HG03159 (cell line): ENCODE results near the gene MAP3K5.

Source experiments
- ATAC-seq: cut with Tn5 transposase; IDR thresholded peaks from one replicate; pipeline ENCODE4 v1.9.1; 2021; ENCODE audit warnings: mild to moderate bottlenecking, moderate library complexity; ENCODE audit not compliant: unreplicated experiment

MAP3K5 gene

DNA sequence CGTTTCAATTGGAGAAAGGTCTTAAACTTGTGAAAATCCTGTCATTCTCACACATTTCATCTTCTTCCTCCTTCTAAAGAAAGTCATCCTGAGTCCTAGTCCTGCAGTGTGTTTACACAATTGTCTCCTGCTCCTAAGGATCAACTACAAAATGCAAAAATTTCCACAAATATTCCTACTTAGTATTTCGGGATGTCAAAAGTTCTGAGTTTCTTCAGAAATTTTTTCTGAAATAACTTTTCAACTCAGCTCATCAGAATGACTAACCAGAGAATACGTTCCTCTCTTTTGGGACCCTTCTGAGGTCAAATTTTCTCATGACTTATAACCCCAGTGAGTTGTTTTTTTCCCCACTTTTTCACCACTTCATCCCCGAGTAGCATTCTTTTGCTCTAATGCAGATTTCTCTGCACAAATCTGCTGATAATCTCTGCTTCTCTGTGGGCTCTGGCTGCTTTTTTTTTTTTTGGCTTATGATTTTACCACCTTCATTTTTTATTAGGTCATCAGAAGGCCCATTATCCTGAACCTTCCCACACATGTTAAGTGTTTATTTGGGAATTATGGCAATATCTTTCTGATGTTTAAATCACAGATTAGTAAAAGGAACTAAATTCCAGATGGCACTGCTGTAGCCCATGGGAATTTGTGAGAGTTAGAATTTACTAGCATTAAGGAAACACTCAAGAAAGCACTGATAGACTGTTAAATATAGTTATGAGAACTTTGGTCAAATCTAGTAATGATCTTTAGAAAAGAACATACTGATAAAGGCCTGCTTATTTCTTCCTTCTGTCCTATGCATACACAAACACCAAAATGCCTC, 41.4 kb downstream of the MAP3K5 start:
- peak; percentile 31 for ATAC-seq

DNA sequence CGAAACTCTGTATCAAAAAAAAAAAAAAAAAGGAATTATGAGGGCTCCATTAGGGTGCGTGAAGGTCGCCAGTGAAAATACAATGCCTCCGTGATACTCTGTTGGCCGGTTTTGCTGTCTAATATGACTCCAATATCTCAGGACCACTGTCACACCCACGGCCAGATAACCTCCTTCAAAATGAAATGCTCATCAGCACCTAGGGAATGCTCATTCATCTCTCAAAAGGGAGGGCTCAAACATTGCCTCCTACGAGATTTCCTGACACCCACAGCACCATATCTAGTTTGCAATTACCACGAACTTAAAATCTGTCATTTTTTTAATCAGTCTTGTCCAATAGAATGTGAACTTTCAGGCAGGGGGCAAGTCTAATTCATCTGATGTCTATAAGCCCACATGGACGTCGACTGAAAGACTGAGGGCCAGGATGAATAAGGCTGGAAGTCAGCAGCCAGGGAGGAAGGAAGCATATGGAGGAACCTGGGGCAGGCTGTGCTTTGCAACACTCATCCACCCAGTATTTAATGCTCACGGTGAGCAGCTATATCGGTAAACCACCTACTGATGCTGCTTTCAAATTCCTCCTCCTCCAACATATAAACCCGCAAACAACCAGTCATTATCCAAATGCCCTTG, 42.8 kb downstream of the MAP3K5 start:
- no peak for ATAC-seq

DNA sequence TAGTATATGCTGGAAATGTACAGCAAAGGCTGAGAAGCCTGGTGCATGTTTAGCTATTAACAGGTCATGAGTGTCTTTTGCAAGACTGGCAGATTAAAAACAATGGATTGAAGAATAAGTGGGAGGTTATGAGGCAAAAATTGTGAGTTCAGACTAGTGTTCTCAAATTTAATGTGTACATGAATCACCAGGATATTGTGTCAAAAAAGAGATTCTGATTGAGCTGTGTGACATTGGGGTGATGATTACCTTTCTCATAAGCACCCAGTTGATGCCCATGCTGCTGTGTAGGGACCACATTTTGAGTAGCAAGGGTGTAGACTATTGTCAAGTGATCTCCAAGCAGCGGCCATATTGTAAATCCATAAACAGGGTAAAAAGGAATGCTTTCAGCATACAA, 44.8 kb downstream of the MAP3K5 start:
- ATAC-seq, result no peak

DNA sequence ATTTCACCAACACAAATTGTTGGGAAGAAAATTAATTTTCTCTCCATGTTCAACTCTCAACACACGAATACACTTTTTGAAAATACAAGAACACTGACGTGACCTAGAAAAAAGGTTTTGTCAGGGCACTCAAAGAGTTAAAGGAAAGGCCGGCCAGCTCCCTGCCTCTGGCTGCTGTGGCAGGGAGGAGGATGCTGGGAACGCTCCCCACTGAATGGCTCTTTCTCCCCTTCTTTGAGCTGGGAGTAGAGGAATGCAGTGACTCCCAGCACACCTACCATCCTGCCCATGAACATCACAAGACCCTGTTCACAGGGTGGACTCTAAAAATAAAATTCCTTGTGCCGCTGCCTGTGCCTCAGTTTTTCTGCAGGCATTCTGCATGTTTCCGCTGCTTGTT, 47.0 kb downstream of the MAP3K5 start:
- no peak for ATAC-seq

DNA sequence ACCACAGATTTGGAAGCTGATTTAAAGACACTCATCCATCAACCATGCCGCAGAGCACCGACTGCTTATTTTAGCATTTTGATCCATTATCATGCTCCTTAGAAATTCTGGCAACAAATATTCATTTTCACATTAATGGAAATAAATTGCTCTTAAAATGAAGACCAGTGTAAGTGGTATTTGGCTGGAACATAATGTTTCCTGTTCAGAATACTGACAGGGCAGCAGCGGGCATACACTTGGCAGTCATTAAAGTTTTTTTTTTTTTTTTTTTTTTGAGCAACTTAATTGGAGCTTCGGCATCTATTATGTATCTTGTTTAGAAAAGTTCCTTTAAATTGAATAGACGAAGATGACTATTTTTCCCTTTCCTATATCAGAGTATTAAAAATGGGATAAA, 47.4 kb downstream of the MAP3K5 start:
- ATAC-seq, result no peak

DNA sequence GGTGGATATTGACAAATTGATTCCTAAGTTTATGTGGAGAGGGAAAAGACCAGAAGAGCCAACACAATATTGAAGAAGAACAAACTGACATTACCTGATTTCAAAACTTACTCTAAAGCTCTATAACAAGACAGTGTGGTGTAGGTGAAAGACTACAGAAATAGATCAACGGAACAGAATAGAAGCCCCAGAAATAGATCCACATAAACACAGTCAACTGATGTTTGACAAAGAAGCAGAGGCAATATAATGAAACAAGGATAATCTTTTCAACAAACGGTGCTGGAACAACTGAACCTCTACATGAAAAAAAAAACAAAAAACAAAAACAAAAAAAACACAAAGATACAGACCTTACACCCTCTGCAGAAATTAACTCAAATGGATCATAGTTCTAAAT, 50.2 kb downstream of the MAP3K5 start:
- no peak for ATAC-seq

DNA sequence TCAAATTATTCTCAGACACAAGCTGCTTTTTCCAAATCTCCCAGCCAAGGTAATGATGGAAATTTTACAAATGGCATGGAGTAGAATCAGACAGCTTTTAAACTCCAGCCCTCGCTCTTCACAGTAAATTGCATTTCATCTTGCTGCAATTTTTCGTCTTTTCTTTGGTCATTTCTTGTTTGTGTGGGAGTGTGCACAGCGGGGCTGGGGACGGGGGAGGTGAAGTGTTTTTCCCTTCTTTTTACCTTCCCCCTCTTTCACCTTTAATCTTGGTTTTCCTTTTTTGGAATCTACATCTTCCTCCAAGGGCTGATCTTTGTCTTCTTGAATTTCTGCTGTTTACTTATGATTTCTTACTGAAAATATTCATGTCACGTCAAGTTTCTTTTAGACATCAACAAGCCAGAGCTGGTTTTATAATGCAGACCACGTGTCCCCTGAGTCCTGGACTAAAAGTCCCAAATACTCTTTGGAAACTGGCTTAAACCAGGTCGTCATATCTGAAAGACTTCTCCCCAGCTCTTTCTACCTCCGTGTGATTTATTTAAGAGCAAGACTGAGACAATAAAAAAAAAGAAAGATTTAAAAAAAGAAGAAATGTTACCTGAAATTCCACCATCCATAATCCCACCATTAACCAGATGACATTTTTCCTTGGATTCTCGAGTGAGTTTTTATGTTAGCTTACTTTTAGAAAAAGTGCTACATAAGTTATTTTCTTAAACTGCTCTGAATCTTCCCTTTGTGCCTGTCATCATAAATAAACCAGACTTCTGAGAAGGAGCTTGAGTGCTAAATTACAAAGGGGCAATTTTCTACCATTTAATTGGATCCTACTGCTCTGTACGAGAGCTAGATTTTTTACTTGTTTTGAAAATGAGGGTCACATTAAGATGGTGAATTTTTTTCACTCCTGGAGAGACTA, 52.0 kb downstream of the MAP3K5 start:
- no peak for ATAC-seq

DNA sequence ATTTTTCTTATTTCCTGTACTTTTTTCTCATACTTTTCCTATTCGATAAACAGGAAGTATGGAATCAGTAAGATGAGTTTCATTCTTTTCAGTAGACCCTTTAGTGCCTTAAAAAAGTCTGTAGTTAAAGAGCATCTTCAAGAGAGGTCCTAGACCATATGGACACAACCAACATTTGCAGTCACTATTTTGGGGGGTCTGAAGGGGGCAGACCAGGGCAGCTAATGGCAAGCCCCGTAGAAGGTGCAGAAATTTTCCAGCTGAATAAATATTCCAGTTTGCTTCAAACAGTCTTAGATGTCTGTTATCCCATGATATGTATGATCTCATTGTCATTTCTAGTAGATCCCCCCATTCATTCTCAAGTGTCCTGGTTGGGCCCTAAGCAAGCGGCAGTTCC, 52.8 kb downstream of the MAP3K5 start:
- ATAC-seq, result no peak

DNA sequence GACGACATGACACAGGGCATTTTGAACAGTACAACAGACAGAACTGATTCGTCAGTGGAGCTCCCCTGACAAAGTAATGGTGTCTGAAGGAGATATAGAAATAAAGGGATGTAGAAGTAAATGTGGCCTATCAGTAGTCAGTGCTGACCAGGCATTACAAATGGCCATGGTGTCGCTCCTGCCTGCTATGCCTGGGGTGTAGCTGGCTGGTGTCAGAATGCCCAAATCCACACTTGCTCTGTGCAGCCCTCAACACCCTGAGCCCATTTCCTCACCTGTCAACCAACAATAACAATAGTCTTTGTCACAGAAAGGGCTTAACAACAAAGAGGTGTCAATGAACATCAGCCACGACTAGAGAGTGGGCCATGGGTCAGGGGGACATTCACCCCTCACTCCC, 53.2 kb downstream of the MAP3K5 start:
- no peak for ATAC-seq

DNA sequence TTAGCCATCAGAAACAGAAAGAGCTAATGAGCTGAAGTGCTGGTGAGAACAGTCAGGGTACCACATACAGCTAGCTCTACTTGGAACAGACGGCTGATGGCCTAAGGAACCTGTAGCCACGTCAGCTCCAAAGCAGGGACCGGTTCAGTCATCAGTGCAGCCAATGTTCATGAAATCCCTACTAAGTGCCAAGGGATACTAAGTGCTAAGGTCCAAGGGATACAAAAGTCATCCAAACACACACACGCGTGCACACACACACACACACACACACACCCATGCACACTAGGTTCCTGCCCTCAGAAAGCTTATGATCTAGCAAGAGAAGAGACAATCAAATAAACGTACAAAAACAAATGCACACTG, 53.6 kb downstream of the MAP3K5 start:
- no peak for ATAC-seq

DNA sequence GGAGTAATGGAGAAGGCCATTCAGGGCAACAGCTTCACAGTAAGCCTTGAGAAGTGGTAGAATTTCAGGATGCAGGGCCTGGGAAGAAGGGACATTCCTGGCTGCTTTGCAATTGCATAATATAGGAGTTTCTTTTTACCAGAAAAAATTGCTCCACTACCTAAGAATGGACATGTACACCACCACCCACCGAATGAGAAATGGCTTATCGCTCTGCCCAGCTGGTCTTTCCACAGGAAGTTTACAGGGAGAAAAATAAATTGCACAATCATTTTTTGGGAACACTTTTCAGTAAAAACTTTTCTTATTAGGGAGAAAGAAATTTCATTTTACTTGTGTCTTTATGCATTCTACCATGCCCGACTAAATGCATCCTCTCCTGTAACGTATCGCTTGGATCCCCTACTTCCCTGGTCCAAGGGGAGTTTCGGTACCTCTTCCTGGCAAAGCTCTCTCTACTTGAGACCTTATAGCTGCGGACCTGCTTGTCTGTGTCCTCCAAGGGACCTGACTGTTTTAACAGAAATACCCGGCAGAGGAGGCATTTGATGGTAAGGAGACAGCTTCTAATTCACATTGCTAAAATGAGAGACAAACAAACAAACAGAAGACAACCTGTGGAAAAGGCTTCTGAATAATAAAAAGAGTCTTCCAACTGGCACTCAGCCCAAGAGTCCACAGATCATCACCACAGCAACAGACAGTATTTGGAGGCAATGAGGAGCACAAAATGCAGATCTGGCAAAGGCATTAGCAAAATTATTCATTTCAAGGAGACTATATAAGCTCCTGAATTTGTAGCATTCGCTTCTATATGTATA, 54.2 kb downstream of the MAP3K5 start:
- no peak for ATAC-seq

DNA sequence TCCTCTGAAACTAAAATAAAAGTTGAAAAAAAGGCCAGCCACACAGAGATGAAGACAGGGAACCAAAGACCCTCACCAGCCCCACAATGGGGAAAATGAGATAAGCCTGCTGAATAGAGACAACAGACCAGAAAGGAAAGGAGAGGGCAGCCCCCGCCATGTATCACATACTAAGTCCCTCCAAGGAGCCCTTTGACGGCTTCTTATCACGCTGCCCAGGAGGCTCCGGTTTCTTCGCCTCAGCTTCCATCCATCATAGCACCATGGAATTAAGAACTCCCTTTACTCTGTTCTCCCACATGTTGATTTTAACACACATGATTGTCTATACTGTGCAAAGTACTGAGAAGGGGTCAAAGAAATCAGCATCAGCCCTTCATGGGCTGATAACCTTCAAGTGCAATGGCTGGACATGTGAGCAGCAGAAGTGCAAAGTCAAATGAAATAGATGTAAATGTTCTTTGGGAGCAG, 54.9 kb downstream of the MAP3K5 start:
- ATAC-seq, result no peak

DNA sequence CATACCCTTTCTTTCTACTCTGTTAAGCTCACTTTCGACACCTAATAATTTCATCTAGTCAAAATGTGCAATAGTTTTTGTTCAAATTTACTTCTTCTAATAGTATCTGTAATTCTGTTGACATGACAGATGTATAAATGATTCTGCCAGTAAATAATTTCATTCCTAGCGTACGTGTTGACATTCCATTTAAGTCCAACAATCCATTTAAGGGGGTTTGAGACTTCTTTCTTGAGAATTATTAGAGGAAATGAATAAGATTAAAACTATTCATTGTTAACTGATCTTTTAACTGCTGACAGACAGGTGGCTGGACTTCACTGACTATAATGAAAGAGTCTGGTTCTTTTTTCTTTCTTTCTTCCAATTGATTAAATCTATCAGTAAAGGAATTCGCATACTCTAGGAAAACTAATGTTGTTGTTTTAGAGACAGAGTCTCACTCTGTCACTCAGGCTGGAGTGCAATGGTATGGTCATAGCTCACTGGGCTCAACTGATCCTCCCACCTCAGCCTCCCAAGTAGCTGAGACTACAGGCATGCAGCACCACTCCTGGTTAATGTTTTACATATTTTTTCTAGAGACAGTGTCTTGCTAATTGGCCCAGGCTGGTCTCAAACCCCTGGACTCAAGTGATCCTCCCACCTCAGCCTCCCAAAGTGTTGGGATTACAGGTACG, 55.9 kb downstream of the MAP3K5 start:
- ATAC-seq, result peak; percentile 52

DNA sequence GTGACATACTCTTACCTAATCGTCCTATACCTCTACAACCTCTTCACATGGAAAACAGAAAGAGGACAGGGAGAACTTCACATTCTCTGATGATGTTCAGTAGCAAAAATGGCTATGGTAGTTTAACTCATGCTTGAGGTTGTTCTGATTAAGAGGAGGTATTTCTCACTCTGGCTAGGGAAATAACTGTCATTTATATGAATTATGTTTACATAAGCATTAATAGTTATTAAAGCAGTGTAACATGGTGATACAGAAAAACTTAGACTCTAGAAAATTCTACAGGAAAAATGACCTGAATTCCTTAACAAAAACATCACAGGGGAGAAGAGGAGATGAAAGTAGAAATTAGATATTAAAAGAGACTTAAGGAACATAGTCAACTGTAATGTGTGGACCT, 57.3 kb downstream of the MAP3K5 start:
- no peak for ATAC-seq

DNA sequence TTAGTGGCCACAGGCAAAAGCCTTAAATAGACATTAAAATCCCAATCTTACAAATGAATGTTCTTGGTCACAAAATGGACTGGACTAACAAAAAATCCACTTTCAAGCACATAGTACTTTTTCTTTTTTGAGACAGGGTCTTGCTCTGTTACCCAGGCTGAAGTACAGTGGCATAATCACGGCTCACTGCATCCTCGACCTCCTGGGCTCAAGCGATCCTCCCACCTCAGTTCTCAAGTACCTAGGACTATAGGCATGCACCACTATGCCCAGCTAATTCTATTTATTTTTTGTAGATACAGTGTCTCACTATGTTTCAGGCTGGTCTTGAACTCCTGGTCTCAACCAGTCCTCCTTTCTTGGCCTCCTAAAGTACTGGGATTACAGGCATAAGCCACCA, 59.4 kb downstream of the MAP3K5 start:
- ATAC-seq, result no peak

DNA sequence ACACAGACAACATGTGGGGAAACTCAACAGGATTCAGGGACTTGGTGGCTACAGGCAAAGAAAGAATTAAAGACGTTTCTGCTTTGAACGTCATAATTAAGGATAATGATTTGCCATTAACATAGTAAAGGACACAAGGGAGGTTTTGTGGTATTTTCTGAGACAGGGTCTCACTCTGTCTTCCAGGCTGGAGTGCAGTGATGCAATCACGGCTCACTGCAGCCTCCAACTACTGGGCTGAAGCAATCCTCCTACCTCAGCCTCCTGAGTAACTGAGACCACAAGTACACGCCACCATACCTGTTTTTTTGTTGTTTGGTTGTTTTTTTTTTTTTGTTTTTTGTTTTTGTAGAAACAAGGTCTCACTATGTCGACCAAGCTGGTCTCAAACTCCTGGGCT, 62.4 kb downstream of the MAP3K5 start:
- ATAC-seq, result no peak

DNA sequence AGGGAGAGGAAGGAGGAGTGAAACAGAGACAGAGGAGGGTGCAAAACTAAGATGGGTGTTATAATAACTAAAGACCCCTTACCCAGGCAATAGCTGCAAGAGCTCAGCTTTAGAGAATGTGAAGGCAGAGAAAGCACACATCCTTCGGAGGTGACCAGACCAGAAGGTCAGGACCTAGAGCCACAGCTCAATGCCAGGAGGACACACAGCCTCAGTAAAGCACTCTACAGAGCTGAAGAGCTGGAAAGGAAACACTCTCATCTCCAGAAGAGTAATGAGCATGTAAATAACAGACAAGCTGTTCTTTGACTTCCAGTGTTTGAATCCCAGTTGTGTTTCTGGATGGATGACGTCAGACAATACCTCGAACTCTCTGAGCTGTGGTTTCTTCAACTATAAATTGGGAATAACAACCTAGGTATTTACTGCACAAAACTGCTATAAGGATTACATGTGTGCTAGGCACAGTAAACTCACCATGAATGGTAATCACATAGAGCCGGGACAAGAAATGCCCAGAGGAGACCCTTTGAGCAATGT, 63.2 kb downstream of the MAP3K5 start:
- no peak for ATAC-seq

DNA sequence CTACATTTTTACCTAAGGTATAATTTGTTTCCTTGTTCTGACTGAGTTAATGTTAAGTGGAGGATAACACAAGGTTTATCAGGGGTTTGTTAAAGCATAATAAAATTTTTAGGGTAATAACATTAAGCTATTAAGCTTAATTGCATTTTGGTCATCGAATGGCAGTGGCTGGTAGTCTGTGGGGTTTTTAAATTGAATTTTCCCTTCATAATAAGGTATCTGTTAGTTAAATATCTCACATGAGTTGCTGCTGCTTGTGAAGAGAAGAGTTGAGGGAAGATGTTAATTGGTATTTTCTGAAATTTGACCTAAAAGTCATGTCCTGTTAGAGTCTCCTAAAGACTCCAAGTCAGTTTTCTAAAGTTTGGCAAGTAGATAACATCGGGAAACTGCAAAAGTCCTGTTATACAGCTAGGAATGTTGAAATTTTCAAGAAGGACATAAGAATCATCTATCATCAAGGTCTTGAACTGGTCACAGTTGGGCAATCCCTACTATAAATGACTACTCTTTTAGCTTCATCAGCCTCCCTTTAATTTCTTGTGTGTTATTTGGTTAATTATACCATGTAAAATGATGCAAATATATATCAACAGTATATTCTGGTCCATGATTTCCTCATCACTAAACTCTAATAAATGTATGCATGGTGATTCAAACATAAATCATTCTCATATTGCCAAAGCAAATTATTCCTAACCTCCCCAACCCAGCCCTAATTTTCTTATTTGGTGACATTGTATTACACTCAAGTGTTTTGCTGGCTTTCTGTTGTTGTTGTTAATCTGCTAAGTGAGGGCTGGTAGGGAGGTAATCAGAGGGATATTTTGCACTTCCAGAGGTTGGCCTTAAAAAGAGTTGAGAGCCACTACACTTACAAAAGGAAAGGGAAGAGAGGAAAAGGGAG, 64.0 kb downstream of the MAP3K5 start:
- ATAC-seq, result no peak
